ENCODE data around the gene NPIPB2. TPM values are rescaled to one million over a fixed set of nuclear protein-coding genes. Genes with fewer than 3 reads are reported as not detected.

The NPIPB2 gene
- total and polyA plus RNA-seq, 4 donors: 0.88 to 15.0 (median 9.0) TPM

Other genes starting within 250 kb of the NPIPB2 start
- 10 to 100 TPM; 39.7 to 43.6 TPM for gene TXNDC11, start 199.2 kb downstream of the NPIPB2 start, total RNA-seq
- gene TXNDC11, start 199.2 kb downstream of the NPIPB2 start, polyA plus RNA-seq: 10 to 100 TPM; 19.9 to 42.5 TPM
- 10 to 100 TPM; 69.7 to 86.2 TPM for gene ZC3H7A, start 144.8 kb downstream of the NPIPB2 start, total RNA-seq
- gene ZC3H7A, start 144.8 kb downstream of the NPIPB2 start, polyA plus RNA-seq: 10 to 100 TPM; 45.4 to 46.7 TPM
- gene RSL1D1, start 90.5 kb downstream of the NPIPB2 start, total RNA-seq: 10 to 100 TPM; 83.1 to 95.5 TPM
- 10 to 100 TPM; 72.3 to 80.9 TPM for gene RSL1D1, start 90.5 kb downstream of the NPIPB2 start, polyA plus RNA-seq
- gene GSPT1, start 26.1 kb downstream of the NPIPB2 start, total RNA-seq: 10 to 100 TPM; 76.7 to 77.7 TPM
- gene GSPT1, start 26.1 kb downstream of the NPIPB2 start, polyA plus RNA-seq: 10 to 100 TPM; 28.7 to 38.4 TPM
- gene TNFRSF17, start 23.2 kb upstream of the NPIPB2 start, total RNA-seq: not detected
- not detected for gene TNFRSF17, start 23.2 kb upstream of the NPIPB2 start, polyA plus RNA-seq
- gene SNX29, start 34.7 kb upstream of the NPIPB2 start, total RNA-seq: 10 to 100 TPM; 39.7 to 78.0 TPM
- 1 to 10 TPM; 4.9 to 5.4 TPM for gene SNX29, start 34.7 kb upstream of the NPIPB2 start, polyA plus RNA-seq

All from aorta (tissue), 4 donors.